SK-N-SH treated with all-trans-retinoic acid at 6 μM for 48 hours (cell line): ENCODE results near the gene MEIS1.

Source experiments
- ATAC-seq: fragments of 200-7000 bp; cut with Tn5 transposase; 3 replicates; pipeline ENCODE4 v1.9.1; 2020; ENCODE audit warnings: mild to moderate bottlenecking, moderate library complexity
- ARNTL ChIP-seq: fragments of 450-650 bp; formaldehyde crosslinking; IDR thresholded peaks from 2 replicates; pipeline ENCODE4 v1.5.0; 2020; ENCODE audit warnings: low read depth, mild to moderate bottlenecking, moderate library complexity, borderline replicate concordance
- BACH2 ChIP-seq: fragments of 250-450 bp; sonication (Bioruptor Pico); IDR thresholded peaks from 2 replicates; pipeline ENCODE4 v1.9.0; 2021; ENCODE audit warnings: mild to moderate bottlenecking, borderline replicate concordance
- CSDC2 ChIP-seq: fragments of 250-450 bp; sonication (Bioruptor Pico); IDR thresholded peaks from 2 replicates; pipeline ENCODE4 v1.5.0; 2020; ENCODE audit warnings: mild to moderate bottlenecking, moderate library complexity
- GLIS3 ChIP-seq: fragments of 250-450 bp; sonication (Bioruptor Pico); IDR thresholded peaks from 2 replicates; pipeline ENCODE4 v1.5.0; 2020; ENCODE audit warnings: mild to moderate bottlenecking, moderate library complexity
- ISL1 ChIP-seq: fragments of 250-450 bp; sonication (Bioruptor Pico); IDR thresholded peaks from 2 replicates; pipeline ENCODE4 v2.1.2; 2022; ENCODE audit warnings: mild to moderate bottlenecking, moderate library complexity
- PATZ1 ChIP-seq: fragments of 250-450 bp; sonication (Bioruptor Pico); IDR thresholded peaks from 2 replicates; pipeline ENCODE4 v1.8.0; 2020; ENCODE audit warnings: mild to moderate bottlenecking, moderate library complexity, borderline replicate concordance
- RARB ChIP-seq: fragments of 250-450 bp; sonication (Bioruptor Pico); IDR thresholded peaks from 2 replicates; pipeline ENCODE4 v1.8.0; 2021; ENCODE audit warnings: mild to moderate bottlenecking, moderate library complexity
- SNAI2 ChIP-seq: fragments of 250-450 bp; sonication (Bioruptor Pico); IDR thresholded peaks from 2 replicates; pipeline ENCODE4 v1.5.0; 2020; ENCODE audit warnings: mild to moderate bottlenecking, moderate library complexity
- TCF4 ChIP-seq: fragments of 250-450 bp; sonication (Bioruptor Pico); IDR thresholded peaks from 2 replicates; pipeline ENCODE4 v1.8.0; 2021; ENCODE audit warnings: mild to moderate bottlenecking, moderate library complexity, borderline replicate concordance
- TOX ChIP-seq: fragments of 250-450 bp; sonication (Bioruptor Pico); IDR thresholded peaks from 2 replicates; pipeline ENCODE4 v1.8.0; 2021; ENCODE audit warnings: mild to moderate bottlenecking, moderate library complexity, borderline replicate concordance
- ZC3H10 ChIP-seq: fragments of 250-450 bp; sonication (Bioruptor Pico); IDR thresholded peaks from 2 replicates; pipeline ENCODE4 v1.5.1; 2021; ENCODE audit warnings: mild to moderate bottlenecking, moderate library complexity
- ZFP3 ChIP-seq: fragments of 250-450 bp; sonication (Bioruptor Pico); IDR thresholded peaks from 2 replicates; pipeline ENCODE4 v1.5.0; 2020; ENCODE audit warnings: mild to moderate bottlenecking, moderate library complexity
- ZFP30 ChIP-seq: fragments of 450-650 bp; formaldehyde crosslinking; IDR thresholded peaks from 2 replicates; pipeline ENCODE4 v1.5.0; 2022; ENCODE audit warnings: mild to moderate bottlenecking, moderate library complexity
- ZNF565 ChIP-seq: fragments of 450-650 bp; formaldehyde crosslinking; conservative IDR thresholded peaks from 2 replicates; pipeline ENCODE4 v1.5.0; 2020; ENCODE audit warnings: low read depth, mild to moderate bottlenecking, moderate library complexity
- ZNF70 ChIP-seq: fragments of 450-650 bp; formaldehyde crosslinking; IDR thresholded peaks from 2 replicates; pipeline ENCODE4 v1.5.0; 2020; ENCODE audit warnings: mild to moderate bottlenecking, moderate library complexity
- ZNF8 ChIP-seq: fragments of 450-650 bp; formaldehyde crosslinking; IDR thresholded peaks from 2 replicates; pipeline ENCODE4 v1.5.0; 2020; ENCODE audit warnings: mild to moderate bottlenecking, moderate library complexity
- TF ChIP-seq, protein P1 (sequence below): fragments of 250-450 bp; sonication (Bioruptor Pico); IDR thresholded peaks from 2 replicates; pipeline ENCODE4 v1.8.0; 2021; ENCODE audit warnings: low read depth, mild to moderate bottlenecking, moderate library complexity, borderline replicate concordance
- TF ChIP-seq, protein P2 (sequence below): fragments of 250-450 bp; sonication (Bioruptor Pico); IDR thresholded peaks from 2 replicates; pipeline ENCODE4 v1.5.0; 2020; ENCODE audit warnings: mild to moderate bottlenecking, moderate library complexity
- TF ChIP-seq, protein P3 (sequence below): fragments of 250-450 bp; sonication (Bioruptor Pico); IDR thresholded peaks from 2 replicates; pipeline ENCODE4 v1.5.1; 2020; ENCODE audit warnings: low read depth, mild to moderate bottlenecking, moderate library complexity

The MEIS1 gene

GRCh38 chr2:66431274-66431642 lies 3.7 kb upstream of the MEIS1 start:
- no peak for TF ChIP-seq BACH2 (CRISPR knock-in tag)
- no peak for TF ChIP-seq ARNTL (CRISPR knock-in tag)
- TF ChIP-seq ZNF70 = no peak
- no peak for TF ChIP-seq CSDC2 (CRISPR knock-in tag)
- TF ChIP-seq PATZ1 = no peak
- no peak for TF ChIP-seq SNAI2 (CRISPR knock-in tag)
- TF ChIP-seq, protein P1, sequence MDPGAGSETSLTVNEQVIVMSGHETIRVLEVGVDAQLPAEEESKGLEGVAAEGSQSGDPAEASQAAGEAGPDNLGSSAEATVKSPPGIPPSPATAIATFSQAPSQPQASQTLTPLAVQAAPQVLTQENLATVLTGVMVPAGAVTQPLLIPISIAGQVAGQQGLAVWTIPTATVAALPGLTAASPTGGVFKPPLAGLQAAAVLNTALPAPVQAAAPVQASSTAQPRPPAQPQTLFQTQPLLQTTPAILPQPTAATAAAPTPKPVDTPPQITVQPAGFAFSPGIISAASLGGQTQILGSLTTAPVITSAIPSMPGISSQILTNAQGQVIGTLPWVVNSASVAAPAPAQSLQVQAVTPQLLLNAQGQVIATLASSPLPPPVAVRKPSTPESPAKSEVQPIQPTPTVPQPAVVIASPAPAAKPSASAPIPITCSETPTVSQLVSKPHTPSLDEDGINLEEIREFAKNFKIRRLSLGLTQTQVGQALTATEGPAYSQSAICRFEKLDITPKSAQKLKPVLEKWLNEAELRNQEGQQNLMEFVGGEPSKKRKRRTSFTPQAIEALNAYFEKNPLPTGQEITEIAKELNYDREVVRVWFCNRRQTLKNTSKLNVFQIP (CRISPR knock-in tag) = no peak
- TF ChIP-seq ZFP30 (CRISPR knock-in tag) = no peak
- TF ChIP-seq ZNF8 = no peak
- no peak for TF ChIP-seq GLIS3 (CRISPR knock-in tag)
- TF ChIP-seq ISL1 (CRISPR knock-in tag) = no peak
- TF ChIP-seq ZC3H10 (CRISPR knock-in tag) = no peak
- TF ChIP-seq, all 23 proteins: peak for 0
- ATAC-seq = no peak

DNA sequence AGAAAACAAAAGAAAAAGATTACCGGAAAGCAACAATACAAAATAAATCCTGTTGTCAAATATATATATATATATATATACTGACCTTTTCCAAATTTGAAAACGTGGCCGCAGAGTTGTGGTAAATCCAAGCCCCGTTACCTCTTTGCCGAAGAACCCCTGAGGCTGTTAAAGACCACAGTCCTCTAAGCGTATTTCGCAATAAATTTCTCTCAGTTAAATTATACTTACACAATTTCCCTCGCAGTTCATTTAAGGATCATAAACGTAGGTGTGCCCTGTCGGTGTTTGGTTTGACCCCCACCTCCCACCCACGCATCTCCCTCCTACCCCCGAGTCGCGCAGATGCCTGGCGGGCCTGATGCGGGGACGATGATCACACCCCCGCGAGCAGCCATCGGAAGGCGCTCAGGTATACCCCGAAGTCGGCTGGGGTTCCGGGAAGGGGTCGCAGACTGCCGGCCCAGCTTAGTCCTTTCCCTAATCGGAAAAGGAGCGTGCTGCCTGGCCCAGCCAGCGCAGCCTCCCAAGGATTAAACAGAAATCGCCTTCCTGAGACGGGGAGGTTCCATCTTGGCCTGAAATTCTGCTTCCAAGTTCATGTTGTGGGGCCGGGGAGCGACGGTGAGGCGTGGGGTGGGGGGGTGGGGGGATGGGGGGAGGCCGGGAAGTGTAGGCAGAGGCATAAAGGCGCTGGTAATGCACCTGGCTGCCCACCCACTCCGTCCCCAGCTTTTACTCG lies 2.9 kb upstream of the MEIS1 start:
- ATAC-seq = no peak
- TF ChIP-seq ZNF70 (no peak), TOX (CRISPR knock-in tag) (no peak)

DNA sequence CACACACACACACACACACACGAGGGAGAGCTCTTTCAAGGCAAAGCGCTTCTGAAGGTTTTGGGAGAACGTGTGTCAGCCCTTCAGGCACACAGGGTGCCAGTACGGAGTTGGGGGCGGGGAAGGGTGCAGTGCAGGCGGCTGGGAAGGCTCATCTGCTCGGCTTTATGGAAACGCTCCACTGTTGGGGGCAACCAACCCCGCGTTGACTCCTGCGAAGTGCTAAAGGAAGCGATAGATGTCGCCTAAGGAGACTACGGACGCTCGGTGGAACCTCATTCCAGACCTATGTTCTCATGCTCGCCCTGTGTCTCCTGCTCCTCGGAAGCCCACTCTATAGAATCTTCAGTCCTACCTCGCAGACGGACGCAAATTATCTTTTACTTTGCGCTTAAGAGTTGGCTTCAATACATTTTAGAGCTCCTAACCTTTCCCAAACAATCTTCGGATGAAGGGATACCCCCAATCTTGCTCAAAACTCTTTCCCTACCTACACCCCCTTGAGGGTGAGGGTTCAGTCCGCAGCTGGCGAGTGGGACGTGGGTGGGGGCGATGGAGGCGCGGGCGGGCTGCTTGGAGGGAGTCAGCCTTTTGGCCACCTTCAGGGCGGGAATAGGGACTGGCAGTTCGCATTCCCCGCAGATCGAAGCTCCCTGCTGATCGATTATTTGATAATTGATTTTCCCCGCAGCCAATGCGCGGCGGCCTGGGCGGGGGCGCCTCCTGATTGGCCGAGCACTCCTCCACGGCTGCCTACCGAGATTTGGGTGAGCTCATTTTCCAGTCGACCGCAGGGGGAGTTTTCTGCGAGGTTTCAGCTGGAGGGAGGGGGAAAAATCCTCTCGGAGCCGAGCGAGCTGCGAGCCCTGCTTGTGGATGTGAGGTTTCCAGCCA lies 1.9 kb upstream of the MEIS1 start:
- TF ChIP-seq RARB (CRISPR knock-in tag) (no peak), TCF4 (no peak), ZNF70 (no peak), ZFP3 (CRISPR knock-in tag) (no peak), ZNF8 (no peak), ZNF565 (CRISPR knock-in tag) (no peak), ARNTL (CRISPR knock-in tag) (no peak)
- TF ChIP-seq, protein P2, sequence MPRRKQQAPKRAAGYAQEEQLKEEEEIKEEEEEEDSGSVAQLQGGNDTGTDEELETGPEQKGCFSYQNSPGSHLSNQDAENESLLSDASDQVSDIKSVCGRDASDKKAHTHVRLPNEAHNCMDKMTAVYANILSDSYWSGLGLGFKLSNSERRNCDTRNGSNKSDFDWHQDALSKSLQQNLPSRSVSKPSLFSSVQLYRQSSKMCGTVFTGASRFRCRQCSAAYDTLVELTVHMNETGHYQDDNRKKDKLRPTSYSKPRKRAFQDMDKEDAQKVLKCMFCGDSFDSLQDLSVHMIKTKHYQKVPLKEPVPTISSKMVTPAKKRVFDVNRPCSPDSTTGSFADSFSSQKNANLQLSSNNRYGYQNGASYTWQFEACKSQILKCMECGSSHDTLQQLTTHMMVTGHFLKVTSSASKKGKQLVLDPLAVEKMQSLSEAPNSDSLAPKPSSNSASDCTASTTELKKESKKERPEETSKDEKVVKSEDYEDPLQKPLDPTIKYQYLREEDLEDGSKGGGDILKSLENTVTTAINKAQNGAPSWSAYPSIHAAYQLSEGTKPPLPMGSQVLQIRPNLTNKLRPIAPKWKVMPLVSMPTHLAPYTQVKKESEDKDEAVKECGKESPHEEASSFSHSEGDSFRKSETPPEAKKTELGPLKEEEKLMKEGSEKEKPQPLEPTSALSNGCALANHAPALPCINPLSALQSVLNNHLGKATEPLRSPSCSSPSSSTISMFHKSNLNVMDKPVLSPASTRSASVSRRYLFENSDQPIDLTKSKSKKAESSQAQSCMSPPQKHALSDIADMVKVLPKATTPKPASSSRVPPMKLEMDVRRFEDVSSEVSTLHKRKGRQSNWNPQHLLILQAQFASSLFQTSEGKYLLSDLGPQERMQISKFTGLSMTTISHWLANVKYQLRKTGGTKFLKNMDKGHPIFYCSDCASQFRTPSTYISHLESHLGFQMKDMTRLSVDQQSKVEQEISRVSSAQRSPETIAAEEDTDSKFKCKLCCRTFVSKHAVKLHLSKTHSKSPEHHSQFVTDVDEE (CRISPR knock-in tag) = no peak
- TF ChIP-seq, protein P1 (CRISPR knock-in tag) = no peak
- TF ChIP-seq, protein P3, sequence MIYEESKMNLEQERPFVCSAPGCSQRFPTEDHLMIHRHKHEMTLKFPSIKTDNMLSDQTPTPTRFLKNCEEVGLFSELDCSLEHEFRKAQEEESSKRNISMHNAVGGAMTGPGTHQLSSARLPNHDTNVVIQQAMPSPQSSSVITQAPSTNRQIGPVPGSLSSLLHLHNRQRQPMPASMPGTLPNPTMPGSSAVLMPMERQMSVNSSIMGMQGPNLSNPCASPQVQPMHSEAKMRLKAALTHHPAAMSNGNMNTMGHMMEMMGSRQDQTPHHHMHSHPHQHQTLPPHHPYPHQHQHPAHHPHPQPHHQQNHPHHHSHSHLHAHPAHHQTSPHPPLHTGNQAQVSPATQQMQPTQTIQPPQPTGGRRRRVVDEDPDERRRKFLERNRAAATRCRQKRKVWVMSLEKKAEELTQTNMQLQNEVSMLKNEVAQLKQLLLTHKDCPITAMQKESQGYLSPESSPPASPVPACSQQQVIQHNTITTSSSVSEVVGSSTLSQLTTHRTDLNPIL (CRISPR knock-in tag) = no peak
- TF ChIP-seq, all 23 proteins: peak for 0
- peak; percentile 76 for ATAC-seq
